ENCODE measurements around the gene CEP170B. TPM values are rescaled to one million over a fixed set of nuclear protein-coding genes. Genes with fewer than 3 reads are reported as not detected.

Gene CEP170B
- total and polyA plus RNA-seq, 9 of the 15 experiments (the other 6 are each of a cell fraction or from before 2014, with no cell fraction given) = 0.01 to 10.2 (median 2.2) TPM

GRCh38 chr14:104891121-104891551, 26.1 kb downstream of the CEP170B start:
- Histone ChIP-seq H3K27me3 (ENCODE audit: control insufficient read depth in 2 of 2, insufficient read depth in 2 of 2, low read length in 2 of 2) (no peaks in the 10 kb centered on the region), H3K36me3 (ENCODE audit: control insufficient read depth, insufficient read depth, low read length) (no peaks in the 10 kb centered on the region; the same call in 2 of the 3 replicates), H3K4me1 (replicated peaks in 1 of 2; ENCODE audit: control insufficient read depth in 2 of 2, insufficient read depth in 2 of 2, low read length in 2 of 2) (peaks cover 0 to 62% of the 10 kb centered on the region in 2 experiments; a peak in 2 of 5 replicates), H3K9me1 (ENCODE audit: control insufficient read depth, insufficient read depth, low read length) (no peaks in the 10 kb centered on the region), H3K9ac (ENCODE audit: insufficient read depth in 1 of 2, low read depth in 2 of 2, low read length in 2 of 2) (no peak overlapping the region), H4K20me1 (replicated peaks; ENCODE audit: control insufficient read depth, insufficient read depth, low read length) (no peaks in the 10 kb centered on the region), H3K4me3 (no peak overlapping the region), H3K9me3 (replicated peaks; ENCODE audit: control insufficient read depth, insufficient read depth, low read depth, low read length) (no peaks in the 10 kb centered on the region), H3K79me2 (ENCODE audit: control insufficient read depth, insufficient read depth, low read length) (no peaks in the 10 kb centered on the region), H2AFZ (ENCODE audit: low read depth, low read length) (no peak overlapping the region), H3K4me2 (ENCODE audit: insufficient read depth, low read length) (no peak overlapping the region), H3K27ac (ENCODE audit: extremely low read depth, low read depth, low read length) (no peak overlapping the region)
- no peak for DNase-seq (ENCODE audit: extremely low read depth in 1 of 4, low spot score in 3 of 4)
- in situ Hi-C loops (cut with MboI) = no loop called here
- TF ChIP-seq RB1 (IDR thresholded peaks at IDR 0.05; ENCODE audit: low read depth) (no peak), TRIM25 (IDR thresholded peaks at IDR 0.05; ENCODE audit: borderline replicate concordance) (no peak), ATF7 (IDR thresholded peaks at IDR 0.05) (no peak), PPARD (CRISPR knock-in tag; IDR thresholded peaks at IDR 0.05) (no peak), ARNT (IDR thresholded peaks at IDR 0.05) (no peak), CSDE1 (IDR thresholded peaks at IDR 0.05) (no peak), ERF (CRISPR knock-in tag; IDR thresholded peaks at IDR 0.05) (no peak), ZNF431 (CRISPR knock-in tag; IDR thresholded peaks at IDR 0.05) (no peak), ZNF354B (CRISPR knock-in tag; IDR thresholded peaks at IDR 0.05) (no peak)
- WGBS (ENCODE audit: insufficient coverage, low coverage, missing lambda C conversion rate) = 42% methylated on average over 4 of the region's 4 CpGs
- no peak for FAIRE-seq
- no peak for ATAC-seq
- CTCF ChIA-PET (ENCODE audit: low intra/inter-chr PET ratio) = no interaction called here
- intact Hi-C loops (cut with micrococcal nuclease) = no loop called here
- POLR2A ChIA-PET = interaction anchor here (0.6 kb wide), 1 partner anchor 74 kb away, joined by 3 read pairs; no protein-coding TSS in a partner anchor
- BruUV-seq (replicated peaks) = no TSS peak

All from K562 (cell line).